Measurements from ENCODE around the gene PARD3B.

- TF ChIP-seq CTCF (conservative IDR thresholded peaks at IDR 0.05; ENCODE audit: low read depth, low read length) (no peak), EZH2 (IDR thresholded peaks at IDR 0.05; ENCODE audit: borderline replicate concordance, low read depth, low read length, poor library complexity, severe bottlenecking) (no peak)
Measured at GRCh38 chr2:204673877-204674276, 128.6 kb downstream of the PARD3B start.

Data from A673 (cell line).